ENCODE measurements around the gene RAVER2.
"Not testable (repeated sequence)": the region's sequence is repeated elsewhere in the genome, so short reads cannot be mapped to it uniquely, and the experiment has no call there.

RAVER2 gene

DNA sequence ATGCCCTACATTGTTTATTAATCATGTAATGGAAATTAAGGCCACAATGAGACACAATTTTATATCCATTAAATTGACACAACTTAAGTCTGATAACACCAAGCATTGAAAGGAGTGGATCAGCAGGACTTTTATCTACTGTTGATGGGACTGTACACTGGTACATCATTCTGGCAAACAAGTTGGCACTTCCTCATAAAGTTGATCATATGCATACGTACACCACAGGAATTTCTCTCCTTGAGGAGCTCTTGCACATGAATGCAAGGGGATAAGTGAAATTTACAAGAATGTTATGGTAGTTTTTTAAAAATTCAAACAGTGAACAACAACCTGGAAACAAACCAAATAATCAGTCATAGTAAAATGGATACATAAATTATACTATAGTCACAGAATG is 20.1 kb downstream of the RAVER2 start:
- no peak for TF ChIP-seq ZNF274 (IDR thresholded peaks at IDR 0.05; ENCODE audit: low read depth, low read length)
- H3K4me3 ChIP-seq (ENCODE audit: low read length), result no peak overlapping the region

DNA sequence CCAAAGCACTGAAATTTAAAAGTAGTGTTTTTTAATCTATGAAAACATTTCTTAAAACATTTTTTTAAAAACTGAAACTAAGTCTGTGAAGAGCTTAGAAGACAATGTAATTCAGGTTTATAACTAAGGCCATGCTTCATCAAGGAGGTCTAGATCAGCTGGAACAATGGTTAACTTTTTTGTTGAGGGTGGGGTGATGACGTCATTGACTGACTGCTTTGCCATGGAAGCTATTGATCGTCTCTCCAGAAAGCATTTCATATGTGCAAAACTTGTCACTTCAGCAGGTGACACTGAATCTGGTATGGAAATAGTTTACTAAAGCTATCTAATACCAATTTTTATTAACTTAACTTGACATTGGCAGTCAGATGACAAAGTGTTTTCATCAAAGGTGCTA is 21.0 kb downstream of the RAVER2 start:
- no peak for TF ChIP-seq ZNF274 (IDR thresholded peaks at IDR 0.05; ENCODE audit: low read depth, low read length)
- no peak overlapping the region for H3K4me3 ChIP-seq (ENCODE audit: low read length)

DNA sequence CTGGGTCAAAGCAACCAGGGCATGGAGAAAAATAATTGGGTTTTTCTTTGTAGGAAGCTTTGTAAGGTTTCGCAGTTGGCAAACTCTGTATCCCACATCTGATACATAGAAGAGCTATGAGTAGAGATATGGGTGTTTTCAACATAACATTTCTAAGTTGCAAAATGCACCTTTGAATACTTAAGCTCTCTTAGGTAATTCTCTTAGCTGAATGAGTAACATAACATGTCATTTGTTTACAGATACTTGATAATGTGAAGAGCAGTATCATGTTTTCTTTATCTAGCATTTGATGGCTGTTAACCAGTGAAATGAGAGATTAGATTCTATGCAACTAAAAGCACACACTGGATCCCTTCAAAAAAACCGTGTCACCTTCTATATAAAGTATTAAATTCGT is 21.6 kb downstream of the RAVER2 start:
- H3K4me3 ChIP-seq (ENCODE audit: low read length), result no peak overlapping the region
- no peak for TF ChIP-seq ZNF274 (IDR thresholded peaks at IDR 0.05; ENCODE audit: low read depth, low read length)

DNA sequence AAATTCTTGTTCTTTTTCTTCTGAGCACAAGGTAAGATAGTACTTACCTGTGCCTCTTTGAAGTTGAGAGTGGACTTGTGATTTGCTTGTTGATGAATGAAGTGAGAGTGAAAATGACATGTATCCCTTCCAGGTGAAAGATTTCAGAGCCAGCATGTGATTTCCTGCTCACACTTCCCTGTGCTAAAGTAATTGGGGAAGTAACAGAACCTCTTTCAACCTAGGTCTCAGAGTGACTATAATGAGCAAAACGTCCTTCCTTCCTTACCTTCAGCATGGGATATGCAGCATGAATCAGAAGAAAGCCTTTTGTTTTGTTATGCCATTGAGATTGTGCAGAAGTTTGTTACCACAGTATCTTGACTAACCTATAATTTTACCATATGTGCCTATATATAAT is 24.6 kb downstream of the RAVER2 start:
- TF ChIP-seq ZNF274 (IDR thresholded peaks at IDR 0.05; ENCODE audit: low read depth, low read length), result no peak
- no peak overlapping the region for H3K4me3 ChIP-seq (ENCODE audit: low read length)

DNA sequence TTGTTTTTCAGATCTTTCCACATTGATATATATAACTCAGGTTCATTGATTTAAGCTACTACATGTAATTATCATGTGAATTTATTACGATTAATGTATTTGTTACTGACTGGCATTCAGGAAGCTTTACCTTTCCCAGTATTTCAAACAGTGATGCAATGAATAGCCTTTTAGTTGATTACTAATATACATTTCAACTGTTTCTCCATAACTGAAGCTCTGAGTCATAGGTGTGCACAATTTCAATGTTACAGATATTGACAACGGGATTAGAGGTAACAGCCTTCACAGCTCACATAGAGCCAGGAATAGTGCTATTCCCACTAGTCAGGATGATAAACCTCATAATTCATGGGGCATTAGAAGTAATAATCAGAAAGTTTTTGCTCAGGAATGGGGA is 25.1 kb downstream of the RAVER2 start:
- H3K4me3 ChIP-seq (ENCODE audit: low read length), result no peak overlapping the region
- TF ChIP-seq ZNF274 (IDR thresholded peaks at IDR 0.05; ENCODE audit: low read depth, low read length), result no peak

DNA sequence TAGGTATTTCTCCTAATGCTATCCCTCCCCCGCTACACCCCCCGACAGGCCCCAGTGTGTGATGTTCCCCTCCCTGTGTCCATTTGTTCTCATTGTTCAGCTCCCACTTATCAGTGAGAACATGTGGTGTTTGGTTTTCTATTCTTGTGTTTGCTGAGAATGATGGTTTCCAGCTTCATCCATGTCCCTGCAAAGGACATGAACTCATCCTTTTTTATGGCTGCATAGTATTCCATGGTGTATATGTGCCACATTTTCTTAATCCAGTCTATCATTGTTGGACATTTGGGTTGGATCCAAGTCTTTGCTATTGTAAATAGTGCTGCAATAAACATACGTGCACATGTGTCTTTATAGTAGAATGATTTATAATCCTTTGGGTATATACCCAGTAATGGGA is 28.4 kb downstream of the RAVER2 start:
- not testable (repeated sequence) for H3K4me3 ChIP-seq (ENCODE audit: low read length)

DNA sequence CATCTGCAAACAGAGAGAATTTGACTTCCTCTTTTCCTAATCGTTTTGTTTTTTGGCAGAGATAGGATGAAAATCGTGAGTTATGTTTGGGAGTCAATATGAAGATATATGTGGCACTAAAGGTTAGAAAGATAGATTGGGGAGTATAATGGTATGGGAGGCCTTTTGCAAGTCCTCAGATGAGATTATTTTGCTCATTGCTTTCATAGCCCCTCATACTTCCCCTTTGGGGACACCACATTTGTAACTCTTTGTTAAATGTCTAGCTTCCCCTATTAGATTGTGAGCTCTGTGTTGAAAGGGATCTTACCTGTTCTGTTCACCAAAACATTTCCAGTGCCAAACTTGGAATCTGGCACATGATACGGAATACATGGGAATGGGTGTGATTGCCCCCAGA is 30.2 kb downstream of the RAVER2 start:
- no peak for TF ChIP-seq ZNF274 (IDR thresholded peaks at IDR 0.05; ENCODE audit: low read depth, low read length)
- H3K4me3 ChIP-seq (ENCODE audit: low read length), result no peak overlapping the region

DNA sequence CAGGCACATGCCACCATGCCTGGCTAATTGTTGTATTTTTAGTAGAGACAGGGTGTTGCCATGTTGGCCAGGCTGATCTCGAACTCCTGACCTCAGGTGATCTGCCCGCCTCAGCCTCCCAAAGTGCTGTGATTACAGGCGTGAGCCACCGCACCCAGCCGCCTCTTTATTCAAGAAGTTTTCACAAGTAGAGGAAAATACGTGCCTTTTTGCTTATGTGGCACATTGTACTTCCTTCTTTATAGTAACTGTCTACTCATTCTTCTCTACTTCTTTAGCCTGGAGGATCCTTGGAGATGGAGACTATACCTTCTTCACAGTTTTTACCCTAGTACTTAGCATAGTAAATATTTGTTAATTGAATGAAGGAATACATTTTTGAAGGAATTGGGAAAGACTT is 37.2 kb downstream of the RAVER2 start:
- not testable (repeated sequence) for H3K4me3 ChIP-seq (ENCODE audit: low read length)

DNA sequence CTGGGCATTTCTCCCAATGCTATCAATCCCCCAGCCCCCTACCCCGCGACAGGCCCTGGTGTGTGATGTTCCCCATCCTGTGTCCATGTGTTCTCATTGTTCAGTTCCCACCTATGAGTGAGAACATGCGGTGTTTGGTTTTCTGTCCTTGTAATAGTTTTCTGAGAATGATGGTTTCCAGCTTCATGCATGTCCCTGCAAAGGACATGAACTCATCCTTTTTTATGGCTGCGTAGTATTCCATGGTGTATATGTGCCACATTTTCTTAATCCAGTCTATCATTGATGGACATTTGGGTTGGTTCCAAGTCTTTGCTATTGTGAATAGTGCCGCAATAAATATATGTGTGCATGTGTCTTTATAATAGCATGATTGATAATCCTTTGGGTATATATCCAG is 38.0 kb downstream of the RAVER2 start:
- not testable (repeated sequence) for H3K4me3 ChIP-seq (ENCODE audit: low read length)

DNA sequence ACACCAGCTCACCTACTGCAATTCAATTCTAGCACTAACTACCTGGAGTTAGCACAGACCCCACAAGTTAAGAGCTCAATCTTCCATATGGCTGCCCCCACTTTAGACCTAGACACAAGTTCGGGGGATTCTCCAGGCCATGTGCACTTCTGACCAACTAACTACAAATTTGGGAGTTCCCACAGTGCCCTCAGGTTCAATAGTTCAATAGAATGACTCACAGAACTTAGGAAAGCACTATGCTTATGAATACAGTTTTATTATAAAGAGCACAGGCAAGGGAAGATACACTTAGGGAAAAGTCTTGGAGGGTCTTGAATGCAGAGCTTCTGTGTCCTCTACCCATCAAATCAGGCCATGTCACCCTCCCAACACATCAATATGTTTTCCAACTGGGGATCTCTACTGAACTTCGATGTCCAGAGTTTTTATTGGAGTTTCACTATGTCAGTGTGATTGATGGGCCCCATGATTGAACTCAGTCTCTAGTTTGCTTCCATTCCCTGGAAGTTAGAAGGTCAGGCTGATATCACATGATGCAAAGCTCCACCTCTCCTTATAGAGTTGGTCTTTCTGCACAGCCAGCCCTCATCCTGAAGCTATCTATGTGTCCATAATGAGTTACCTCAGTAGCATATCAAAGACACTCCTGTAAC is 46.1 kb downstream of the RAVER2 start:
- no peak for TF ChIP-seq ZNF274 (IDR thresholded peaks at IDR 0.05; ENCODE audit: low read depth, low read length)
- no peak overlapping the region for H3K4me3 ChIP-seq (ENCODE audit: low read length)

DNA sequence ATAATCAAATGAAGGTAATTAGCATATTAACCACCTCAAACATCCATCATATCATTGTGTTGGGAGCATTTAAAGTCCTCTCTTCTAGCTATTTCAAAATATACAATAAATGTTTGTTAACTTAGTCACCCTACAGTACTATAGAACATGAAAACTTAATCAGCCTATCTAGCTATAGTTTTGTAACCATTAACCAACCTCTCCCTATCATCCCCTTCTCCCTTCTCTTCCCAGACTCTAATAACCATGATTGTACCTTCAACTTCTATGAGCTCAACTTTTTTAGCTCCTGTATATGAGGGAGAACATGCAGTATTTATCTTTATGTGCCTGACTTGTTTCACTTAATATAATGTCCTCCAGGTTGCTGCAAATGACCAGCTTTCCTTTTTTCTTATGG is 54.0 kb downstream of the RAVER2 start:
- no peak overlapping the region for H3K4me3 ChIP-seq (ENCODE audit: low read length)
- no peak for TF ChIP-seq ZNF274 (IDR thresholded peaks at IDR 0.05; ENCODE audit: low read depth, low read length)

DNA sequence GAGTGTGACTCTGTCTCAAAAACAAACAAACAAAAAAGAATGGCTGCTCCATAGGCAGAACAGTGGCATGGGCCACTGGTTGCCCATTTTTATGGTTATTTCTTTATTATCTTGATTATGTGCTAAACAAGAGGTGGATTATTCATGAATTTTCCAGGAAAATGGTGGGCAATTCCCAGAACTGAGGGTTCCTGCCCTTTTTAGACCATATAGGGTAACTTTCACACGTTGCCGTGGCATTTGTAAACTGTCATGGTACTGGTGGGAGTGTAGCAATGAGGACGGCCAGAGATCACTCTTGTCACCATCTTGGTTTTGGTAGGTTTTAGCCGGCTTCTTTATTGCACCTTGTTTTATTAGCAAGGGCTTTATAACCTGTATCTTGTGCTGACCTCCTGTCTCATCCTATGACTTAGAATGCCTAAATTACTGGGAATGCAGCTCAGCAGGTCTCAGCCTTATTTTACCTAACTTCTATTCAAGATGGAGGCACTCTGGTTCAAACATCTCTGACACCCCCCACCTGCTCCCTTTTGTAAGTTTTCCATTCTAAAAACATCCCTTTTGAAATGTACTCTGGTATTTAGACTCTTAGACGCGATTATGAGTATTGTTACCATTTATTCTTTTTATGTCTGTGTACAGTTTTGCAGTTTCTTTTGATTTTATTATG is 57.1 kb downstream of the RAVER2 start:
- H3K4me3 ChIP-seq (ENCODE audit: low read length), result no peak overlapping the region
- TF ChIP-seq ZNF274 (IDR thresholded peaks at IDR 0.05; ENCODE audit: low read depth, low read length), result no peak

DNA sequence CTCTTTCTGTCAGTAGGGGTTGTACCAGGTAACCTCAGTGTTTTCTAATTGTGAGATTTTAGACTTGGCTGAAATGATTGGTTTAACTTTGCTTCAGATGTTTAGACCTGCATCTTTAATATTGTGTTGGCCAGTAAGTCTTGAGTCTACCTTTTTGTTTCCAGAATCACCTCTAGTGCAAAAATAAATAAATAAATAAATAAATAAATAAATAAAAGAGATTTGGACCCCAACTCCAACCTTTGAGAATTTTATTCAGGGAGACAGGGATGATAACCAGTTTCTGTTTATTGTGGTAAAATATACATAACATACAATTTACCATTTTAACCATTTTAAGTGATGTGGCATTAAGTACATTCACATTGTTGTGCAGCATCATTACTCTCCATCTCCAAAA is 64.4 kb downstream of the RAVER2 start:
- TF ChIP-seq ZNF274 (IDR thresholded peaks at IDR 0.05; ENCODE audit: low read depth, low read length), result no peak
- no peak overlapping the region for H3K4me3 ChIP-seq (ENCODE audit: low read length)

DNA sequence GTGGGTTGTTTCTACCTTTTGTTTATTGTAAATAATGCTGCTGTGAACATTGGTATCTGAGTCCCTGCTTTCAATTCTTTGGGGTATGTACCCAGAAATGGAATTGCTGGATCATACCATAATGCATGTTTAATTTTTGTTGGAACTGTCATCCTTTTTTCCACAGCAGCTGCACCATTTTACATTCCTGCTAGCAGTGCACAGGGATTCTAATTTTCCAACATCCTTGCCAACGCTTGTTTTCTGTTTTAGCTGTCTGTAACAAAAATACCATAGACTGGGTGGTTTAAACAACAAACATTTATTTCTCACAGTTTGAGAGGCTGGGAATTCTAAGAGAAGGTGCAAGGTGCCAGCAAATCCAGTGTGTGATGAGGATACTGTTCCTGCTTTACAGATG is 65.1 kb downstream of the RAVER2 start:
- no peak overlapping the region for H3K4me3 ChIP-seq (ENCODE audit: low read length)
- no peak for TF ChIP-seq ZNF274 (IDR thresholded peaks at IDR 0.05; ENCODE audit: low read depth, low read length)

DNA sequence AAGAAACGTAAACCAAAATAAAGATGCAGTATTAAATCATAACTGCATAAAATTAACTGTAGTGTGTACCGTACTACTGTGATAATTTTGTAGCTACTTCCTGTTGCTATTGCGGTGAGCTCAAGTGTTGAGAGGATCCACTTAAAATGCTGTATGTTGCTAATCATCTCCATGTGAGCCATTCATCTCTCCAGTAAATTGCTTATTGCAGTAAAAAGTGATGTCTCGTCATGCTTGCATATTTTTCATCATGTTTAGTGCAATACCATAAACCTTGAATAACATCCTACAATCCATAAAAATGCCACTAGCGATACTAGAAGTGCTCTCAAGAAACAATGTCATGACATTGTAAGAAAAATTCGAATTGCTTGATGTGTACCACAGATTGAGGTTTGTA is 66.3 kb downstream of the RAVER2 start:
- no peak overlapping the region for H3K4me3 ChIP-seq (ENCODE audit: low read length)
- no peak for TF ChIP-seq ZNF274 (IDR thresholded peaks at IDR 0.05; ENCODE audit: low read depth, low read length)

DNA sequence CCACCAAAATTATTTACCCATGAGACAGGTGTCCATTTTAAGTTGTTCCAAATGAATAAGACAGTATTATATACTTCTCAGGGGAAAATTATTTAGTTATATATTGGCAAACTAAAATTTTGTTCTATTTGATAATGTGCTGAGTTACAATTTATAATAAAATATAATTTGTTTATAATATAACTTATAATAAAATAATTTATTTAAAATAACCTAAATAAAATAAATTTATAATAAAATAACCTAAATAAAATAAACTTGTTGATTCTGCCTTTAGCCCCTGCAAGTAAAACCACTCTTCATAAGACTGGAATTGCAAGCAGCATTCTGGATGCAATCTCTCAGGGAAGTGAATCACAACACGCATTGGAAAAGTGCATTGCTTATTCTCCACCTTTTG is 69.6 kb downstream of the RAVER2 start:
- TF ChIP-seq ZNF274 (IDR thresholded peaks at IDR 0.05; ENCODE audit: low read depth, low read length), result no peak
- H3K4me3 ChIP-seq (ENCODE audit: low read length), result no peak overlapping the region

DNA sequence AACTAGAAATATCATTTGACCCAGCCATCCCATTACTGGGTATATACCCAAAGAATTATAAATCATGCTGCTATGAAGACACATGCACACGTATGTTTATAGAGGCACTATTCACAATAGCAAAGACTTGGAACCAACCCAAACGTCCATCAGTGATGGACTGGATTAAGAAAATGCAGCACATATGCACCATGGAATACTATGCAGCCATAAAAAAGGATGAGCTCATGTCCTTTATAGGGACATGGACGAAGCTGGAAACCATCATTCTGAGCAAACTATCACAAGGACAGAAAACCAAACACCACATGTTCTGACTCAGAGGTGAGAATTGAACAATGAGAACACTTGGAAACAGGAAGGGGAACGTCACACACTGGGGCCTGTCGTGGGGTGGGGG is 72.5 kb downstream of the RAVER2 start:
- not testable (repeated sequence) for H3K4me3 ChIP-seq (ENCODE audit: low read length)

DNA sequence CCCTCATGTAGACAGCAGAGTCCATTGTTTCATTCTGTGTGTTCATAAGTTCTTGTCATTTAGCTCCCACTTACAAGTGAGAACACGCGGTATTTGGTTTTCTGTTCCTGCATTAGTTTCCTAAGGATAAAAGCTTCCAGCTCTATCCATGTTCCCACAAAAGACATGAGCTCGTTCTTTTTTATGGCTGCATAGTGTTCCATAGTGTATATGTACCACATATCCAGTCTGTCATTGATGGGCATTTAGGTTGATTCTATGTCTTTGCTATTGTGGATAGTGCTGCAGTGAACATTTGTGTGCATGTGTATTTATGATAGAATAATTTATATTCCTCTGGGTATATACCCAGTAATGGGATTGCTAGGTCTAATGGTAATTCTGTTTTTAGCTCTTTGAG is 75.7 kb downstream of the RAVER2 start:
- not testable (repeated sequence) for H3K4me3 ChIP-seq (ENCODE audit: low read length)

Data from GM08714 (cell line).